ENCODE measurements around the gene NPAS3.
A peak's percentile ranks its signal among the peaks of the same experiment; 100 is the strongest.

Gene NPAS3

DNA sequence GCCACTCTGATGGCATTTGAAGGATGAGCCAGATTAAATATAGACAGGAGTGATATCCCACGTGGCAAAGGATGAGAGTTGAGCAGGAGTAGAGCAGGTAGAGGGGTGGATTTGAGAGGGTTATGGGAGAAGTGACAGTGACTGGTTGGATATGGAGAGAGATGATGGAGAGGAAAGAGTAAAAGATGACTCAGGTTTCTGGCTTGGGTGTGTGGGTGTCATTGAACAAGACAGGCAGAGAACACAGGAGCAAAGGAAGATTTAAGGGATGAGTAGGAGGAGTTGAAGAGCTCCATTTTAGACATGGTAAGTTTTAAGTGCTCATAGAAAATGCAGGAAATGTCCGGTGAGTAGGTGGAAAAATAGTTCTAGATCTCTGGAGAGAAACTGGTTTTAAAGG is 875.3 kb downstream of the NPAS3 start:
- no peak for DNase-seq

DNA sequence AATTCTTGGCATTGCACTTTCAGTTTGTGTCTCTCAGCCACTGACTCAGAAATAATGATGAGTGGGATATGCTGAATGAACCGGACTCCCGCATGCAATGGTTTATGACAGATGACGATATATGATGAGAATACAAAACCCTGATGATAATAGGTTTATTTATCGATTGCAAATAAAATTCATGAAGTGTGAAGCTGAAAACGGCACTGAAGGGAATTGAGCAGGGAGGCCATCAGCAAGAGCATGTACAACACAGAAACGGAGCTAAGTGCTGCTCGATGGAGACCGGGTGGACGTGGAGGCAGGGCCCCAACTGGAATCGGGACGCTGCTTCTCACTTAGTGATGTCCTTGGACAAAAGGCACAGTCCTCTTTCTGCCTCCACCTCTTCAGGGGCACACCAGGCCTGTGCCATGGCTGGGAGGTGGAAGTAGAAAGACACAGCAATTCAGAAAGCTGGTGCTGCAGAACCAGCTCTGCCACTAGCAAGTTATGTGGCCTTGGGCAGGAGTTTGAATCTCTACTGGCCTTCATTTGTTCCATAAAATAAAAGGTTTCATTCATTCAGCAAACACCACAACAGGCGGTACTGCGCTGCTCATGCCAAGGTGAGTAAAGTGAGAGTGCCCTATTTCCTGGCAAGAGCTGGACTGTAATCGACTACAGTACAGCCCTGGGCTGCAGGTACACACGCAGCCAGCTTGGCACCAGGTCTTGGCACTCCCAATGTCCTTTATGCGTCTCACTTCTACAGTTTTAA is 895.2 kb downstream of the NPAS3 start:
- DNase-seq, result no peak

DNA sequence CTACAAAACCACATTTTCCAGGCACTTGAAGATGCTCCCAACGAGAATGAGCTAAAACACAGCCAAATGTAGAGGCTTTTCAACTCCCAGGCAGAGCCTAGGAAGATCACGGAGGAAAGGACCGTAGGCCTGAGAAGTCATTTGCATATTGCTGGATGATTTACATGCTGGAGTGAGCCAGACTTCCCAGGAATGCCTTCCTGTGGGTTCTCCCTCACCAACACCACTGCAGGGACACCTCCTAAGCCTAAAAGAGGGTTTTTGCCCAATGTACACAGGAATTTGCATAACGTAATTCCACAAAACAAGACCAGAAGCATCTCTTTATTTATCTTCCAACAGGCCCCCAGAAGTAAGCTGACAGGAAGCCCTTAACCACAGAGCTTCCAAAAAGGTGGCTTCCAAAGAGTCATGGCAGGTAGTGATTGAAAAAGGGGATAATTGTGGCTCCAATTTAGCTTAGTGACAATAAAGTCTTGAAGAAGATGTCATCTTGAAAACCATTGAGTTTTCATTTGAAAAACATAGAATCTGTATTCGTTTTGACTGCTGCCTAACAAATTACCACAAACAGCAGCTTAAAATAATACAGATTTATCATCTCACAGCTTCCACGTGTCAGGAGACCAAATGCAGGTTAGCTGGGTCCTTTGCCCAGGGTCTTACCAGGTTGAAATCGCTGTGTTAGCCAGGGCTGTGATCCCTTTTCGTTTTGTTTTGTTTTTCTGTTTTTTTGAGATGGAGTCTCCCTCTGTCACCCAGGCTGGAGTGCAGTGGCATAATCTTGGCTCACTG is 896.0 kb downstream of the NPAS3 start:
- DNase-seq, result no peak

DNA sequence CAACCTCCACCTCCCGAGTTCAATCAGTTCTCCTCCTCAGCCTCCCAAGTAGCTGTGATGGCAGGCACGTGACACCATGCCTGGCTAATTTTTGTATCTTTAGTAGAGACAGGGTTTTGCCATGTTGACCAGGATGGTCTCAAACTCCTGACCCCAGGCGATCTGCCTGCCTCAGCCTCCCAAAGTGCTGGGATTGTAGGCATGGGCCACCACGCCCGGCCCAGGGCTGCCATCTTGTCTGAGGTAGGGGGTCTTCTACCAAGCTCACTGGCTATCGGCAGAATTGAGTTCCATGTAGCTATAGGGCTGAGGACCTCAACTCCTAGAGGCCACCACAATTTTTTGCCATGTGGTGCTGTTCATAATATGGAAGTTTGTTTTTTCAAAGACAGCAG is 896.6 kb downstream of the NPAS3 start:
- no peak for DNase-seq

DNA sequence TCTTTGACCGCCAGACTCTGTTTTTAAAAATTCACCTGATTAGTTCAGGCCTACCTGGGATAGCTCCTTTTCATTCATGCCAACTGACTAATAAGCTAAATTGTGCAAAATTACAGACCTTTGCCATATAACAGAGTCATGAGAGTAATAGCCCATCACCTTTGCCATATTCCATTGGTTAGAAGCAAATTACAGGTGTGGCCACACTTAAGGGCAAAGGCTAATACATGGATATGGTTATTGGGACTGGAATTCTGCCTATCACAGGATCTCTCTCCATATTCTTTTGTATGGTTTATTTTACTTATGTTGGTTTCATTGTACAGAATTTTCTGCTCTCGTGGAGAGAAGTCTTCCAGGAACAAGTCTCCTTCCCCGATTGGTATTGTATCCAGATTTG is 897.0 kb downstream of the NPAS3 start:
- no peak for DNase-seq

DNA sequence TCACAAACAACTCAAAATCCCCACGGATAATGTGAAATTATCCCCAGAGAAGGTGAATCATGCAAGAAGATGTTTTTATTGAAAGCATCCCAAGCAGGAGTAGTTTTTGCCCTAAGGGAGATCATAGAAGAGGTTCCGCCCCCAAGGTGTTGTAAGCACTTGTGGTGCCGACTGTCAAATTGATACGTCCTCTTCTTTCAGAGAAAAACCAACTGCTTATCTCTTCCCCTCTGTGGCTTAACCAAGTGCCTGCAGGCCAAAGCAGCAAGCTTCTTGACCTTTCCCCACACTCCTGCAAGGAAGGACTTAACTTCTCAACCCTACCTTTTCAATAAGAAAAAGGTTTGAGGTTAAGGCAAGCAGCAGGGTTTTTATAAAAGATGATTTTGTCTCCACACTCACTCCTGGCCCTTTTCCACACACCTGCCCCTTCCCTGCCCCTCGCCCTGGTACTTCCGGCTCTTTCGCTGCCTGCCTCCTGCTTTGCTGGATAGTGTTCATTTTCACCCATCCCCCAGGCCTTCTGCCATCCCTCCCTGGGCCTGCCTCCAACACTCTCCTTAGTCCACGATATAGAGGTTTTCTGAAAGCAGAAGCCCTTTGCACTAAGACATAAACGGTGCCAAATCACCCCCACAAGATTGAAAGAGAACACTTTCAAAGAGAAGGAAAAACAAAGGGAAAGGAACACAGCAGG is 897.7 kb downstream of the NPAS3 start:
- DNase-seq, result no peak

DNA sequence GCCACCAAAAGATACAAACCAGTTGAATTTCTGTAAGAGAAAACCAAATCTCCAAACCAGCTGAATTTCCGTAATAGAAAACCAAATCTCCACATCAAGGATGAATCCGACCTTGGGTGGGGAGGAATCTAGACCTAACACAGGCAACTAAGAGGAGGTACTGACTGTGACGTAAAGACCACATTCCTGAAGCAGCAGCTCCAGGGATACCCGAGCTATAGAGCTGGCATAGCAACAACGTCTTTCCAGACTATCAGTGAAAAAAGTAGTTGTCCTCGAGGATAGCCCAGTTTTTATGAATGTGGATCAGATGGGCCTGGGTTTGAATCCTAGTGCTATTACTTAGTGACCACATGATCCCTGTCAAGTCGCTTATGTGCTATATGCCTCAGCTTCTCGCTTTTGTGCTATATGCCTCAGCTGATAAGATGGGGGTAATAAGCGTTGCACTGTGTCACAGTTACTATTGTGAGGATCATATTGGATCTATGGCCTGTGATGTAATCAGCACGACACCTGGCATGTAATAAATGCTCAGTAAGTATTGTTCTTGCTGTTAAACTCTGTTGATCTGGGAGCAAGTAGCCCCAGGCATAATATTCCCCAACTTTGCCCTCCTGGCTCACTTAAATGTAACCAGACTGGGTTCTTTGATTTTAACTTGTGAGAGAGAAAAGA is 898.4 kb downstream of the NPAS3 start:
- no peak for DNase-seq

DNA sequence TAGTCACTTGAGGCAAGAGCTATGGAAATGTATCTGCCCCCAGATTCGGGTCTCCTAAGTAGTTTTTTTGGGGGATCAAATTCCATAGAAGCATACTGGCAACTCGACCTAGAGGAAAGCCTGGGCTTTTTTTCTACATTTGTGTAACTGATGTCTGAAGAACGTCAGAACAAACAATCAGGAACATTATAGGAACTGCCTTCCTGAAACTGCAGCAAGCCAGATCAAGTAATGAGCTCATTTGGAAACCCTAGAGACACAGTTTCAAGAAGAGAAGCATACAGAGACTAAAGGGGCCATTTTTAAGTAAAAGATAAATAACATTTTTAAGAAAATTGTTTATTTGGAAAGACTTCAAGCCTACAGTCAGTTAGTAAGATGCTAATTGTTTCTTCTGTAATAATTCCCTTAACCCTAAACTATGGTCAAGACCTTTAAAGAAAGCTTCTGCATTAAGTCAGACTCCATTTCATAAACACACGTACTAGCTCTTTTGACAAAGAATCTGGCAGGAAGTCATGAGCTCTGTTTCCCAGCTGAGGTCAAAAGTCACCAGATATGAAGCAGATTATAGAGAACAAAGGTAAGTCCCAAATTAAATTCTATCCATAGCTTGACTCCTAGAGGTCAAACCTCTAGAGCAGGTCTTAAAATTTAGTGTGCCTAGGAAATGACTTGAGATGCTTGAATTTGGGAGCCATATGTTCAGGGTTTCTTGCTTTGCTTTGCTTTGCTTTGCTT is 899.4 kb downstream of the NPAS3 start:
- DNase-seq, result no peak

DNA sequence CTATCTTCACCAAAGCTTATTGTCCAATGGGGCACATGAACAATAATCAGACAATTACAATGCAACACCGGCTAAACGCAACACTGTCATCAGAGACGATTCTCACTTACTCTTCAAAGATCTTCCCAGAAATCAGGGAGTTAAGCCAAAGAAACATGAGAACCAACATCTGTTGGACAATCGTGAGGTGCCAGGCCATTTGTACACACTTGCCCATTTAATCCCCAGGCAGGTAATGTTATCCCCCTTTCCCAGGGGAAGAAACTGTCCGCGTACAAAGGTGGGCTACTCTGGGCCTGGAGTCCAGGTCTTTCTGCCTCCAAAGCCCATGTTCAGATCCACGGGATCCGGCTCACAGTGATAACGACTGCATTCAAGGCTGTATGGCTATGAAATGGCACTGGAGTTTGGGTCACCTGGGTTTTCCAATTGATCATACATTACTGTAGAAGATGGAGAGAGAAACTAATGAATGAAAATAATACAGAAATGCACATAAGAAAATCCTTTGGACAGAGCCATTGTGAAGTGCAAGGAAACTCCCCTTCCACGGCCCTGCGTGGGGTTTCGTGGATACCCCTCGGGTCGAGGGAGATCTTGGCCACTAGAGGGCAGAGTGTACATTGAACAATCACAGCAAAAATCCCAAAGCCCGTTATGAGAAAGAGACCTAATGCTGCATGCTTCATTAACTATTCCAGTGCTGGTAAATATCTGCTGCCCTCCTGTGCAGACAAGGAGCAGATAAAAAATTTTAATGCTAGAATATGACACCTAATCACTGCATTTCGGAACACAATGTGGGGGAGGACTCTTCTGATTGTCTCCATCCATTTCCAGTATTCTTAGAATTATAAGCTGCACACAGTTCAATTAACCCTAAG is 900.8 kb downstream of the NPAS3 start:
- DNase-seq, result peak; percentile 5

DNA sequence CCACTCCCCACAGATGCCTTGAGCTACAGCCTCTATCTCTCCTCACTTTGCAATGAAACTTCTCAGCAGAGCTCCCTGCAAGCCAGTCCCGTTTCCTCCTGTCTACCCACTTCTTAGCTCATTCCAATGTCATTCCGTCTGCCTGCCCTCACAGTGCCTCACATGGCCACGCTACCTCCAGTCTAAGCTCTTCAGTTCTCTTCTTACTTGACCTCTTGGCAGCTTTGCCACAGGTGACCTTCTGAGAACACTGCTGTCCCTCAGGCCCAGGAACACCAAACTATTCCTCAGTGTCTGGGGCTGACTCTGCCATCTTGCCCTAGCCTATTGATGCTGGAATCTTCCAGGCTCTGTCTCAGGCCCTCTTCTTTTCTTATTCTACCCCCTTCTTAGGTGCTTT is 902.1 kb downstream of the NPAS3 start:
- DNase-seq, result no peak

DNA sequence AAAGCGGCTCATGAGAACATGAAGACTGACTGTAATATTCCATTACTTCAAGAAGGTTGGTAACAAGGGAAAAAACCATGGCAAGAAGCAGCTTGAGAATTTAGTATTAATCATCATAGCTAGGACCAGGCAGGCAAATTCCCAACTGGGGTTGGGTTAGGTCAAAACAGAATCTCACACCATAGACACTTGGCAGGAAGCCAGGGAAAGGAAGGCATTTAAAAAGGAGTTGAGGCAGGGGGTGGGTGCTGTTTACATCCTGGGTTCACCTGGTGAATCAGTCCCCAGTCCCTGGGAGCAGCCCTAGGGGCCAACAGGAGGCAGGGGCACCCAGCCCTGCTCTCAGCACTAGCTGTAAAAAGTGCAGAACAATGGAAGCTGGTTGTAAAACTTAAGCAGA is 903.6 kb downstream of the NPAS3 start:
- DNase-seq, result no peak

DNA sequence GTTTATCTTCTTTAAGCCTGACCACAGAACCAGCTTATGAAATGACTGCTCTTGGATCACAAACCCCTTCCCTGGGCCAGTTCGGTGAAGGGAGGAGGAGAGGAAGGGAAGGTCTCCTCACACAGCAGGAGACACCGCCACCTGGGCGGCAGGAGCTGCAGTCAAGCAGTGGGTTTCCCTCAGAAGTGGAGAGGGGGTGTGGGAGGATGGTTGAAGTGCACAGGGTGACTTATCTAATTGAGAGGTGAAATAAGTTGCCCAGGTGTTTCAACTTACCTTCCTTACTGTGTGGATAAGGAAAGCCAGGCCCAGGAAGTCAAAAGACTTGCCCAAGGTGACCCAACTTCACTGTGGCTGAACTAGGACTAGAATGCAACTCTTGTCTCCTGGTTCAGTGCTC is 905.4 kb downstream of the NPAS3 start:
- DNase-seq, result no peak

DNA sequence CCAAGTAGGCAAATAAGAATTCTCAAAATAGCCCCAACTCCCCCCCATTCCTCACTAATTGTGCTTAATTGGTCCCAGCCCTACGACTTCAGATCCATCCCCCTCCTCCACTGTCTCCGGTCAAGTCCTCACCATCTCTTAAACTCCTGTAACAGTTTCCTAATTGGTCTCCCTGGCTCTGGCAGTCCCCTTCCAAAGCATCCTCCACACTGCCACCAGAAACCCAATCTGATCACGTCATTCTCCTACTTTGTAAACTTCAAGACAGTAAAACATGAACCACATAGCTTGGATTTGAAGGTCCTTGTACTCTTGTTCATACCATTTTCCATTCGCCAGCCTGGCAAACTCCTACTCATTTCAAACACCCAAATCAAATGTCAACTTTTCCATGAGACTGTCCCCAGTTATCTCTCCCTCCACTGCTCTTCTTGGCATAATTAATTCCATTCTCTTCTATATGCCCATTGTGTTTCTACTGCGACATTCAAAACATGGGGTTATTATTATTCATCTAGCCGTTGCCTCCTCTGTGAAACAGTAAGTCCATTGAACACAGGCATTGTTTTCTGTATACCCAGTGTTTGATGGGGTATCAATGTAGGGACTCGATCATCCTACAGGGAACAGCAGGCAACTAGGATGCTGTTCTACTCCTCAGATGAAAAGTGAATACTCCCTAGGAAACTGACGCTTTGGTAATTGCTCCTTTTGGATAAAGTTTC is 907.6 kb downstream of the NPAS3 start:
- DNase-seq, result no peak

DNA sequence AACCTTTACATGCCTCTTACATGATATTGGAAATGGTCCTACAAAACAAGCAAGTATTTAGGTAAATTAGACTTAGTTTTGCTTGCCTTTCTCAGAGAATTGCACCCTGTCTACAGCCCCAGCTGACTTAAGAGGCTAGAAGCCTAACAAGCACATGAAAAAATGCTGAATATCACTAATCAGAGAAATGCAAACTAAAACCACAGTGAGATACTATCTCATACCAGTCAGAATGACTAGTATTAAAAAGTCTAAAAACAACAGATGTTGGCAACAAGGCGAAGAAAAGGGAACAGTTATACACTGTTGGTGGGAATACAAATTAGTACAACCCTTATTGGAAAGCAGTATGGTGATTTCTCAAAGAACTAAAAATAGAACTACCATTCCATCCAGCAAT is 908.4 kb downstream of the NPAS3 start:
- no peak for DNase-seq

DNA sequence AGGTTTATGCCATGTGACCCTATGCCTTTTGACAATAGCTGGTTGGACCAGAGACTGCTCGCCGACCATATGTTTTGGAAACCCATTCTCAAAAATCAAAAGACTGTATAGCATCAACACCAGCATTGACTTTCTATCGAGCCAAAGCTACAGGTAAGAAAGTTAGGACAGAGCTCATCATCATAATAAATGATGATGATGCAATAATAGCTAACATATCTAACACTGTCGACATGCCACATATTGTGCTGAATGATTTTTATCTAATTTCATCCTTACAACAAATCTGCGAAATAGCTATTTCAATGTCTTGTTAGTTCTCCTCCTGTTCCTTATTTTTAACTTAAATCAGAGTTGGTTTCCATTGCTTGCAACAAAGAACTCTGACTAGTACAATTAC is 909.3 kb downstream of the NPAS3 start:
- no peak for DNase-seq

DNA sequence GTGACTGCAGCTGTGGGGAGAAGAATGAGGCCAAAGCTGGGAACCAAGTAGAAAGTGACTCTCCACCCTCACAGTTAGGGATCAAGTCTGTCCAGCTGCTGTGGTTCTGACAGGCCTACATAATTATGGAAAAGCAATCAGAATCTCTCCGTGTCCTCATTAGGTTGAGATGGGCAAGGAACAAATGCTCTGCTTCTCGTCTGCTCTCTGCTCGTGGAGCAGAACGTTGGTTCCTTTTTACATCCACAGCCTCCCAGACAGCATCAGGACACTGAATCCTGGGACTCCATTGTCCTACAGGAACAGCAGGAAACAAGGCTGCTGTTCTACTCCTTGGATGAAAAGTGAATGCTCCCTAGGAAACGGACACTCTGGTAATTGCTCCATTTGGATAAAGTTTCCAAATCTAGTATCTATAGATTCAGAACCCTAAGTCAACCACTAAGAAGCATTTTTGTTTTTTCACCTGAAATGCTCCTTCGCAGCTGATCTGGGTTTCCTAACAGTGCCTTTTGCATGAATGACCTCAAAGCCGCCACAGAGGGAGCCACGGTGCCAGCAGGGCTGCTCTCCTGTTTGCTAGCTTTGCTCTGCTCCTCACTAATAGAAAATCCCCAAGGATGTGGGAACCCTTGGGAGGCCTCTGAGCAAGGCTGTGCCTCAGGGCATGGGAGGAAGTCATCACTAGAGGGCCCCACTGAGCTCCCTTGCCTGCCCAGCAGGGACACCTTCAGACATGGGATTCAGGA is 910.2 kb downstream of the NPAS3 start:
- no peak for DNase-seq

DNA sequence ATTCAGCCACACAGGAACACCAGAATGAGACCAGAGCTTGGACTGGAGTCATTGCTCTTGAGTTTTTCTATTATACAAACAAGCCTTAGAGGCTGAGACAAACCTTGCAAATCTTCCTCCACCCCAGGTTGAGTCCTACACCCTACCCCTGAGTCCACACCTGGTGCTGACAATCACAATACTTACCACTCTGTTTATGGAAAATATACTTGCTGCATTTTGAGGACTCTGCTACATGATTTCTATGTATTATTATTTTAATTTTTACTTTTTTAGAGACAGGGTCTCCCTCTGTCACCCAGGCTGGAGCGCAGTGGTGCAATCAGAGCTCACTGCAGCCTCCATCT is 910.7 kb downstream of the NPAS3 start:
- DNase-seq, result no peak

DNA sequence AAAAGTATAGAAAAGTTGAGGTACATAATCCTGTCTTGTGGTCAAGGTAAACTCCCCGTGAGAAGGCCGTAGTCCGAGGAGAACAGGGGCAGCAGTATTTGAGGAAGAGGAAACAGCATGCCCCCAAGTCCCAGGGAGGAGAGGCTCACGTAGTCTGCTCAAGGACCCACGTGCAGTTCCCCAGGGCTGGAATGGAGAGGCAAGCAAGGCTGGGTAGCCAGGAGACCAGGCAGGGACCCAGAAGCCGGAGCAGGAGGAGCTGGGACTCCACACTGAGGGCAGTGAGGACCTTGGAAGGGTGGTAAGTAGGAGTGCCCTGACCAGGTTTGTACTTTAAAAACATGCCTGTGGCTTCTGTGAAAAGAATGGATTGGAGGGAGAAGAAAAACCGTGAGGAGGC is 912.1 kb downstream of the NPAS3 start:
- no peak for DNase-seq

DNA sequence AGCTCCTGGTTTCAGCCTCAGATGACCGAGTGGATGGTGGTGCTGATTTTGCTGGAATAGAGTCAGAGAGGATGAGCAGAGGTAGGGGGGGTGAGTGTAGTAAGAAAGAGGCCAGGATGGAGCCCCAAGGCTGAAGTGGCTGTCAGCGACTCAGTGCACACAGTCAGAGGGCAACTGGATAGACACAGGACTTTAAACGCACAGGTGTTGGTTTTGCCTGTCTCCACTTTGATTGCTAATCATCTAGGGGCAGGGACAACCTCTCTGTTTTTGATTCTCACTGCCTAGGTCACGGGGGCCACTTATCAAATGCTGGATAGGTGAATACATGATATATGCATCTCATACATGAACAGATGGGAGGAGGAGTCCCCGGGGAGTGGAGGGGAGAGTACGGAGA is 912.7 kb downstream of the NPAS3 start:
- no peak for DNase-seq

DNA sequence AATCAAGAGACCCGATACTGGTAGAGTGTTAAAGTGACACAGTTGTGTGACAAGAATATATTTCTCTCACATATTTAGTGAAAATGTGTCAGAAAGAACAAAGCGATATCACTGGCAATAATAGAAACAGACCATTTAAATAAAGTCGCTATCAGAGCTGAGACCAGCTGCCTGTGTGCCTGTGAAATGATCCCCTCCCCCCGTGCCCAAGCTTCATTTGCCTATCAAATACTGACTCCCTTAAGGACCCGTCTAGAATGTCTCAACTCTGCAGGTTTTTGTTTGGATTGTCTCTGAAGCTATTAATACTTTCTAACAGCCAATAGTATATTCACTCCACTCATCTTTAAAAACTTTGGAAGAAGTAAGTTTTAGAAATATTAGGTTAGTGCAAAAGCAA is 913.3 kb downstream of the NPAS3 start:
- no peak for DNase-seq
